PC-9 (cell line): ENCODE results near the gene IRF4. TPM values are rescaled to one million over a fixed set of nuclear protein-coding genes. Genes with fewer than 3 reads are reported as not detected.
A peak's percentile ranks its signal among the peaks of the same experiment; 100 is the strongest.

Experiments
- BruUV-seq: library from RNA; stranded (reverse); fragments of 400-500 nt; replicated peaks from 2 replicates; lab custom pipeline; 2021; lab: Mats Ljungman, UMichigan
- CTCF ChIA-PET: fragments of 300-600 bp; sonication (Branson Sonifier 250); formaldehyde crosslinking; loops from one replicate; lab custom pipeline; 2022; ENCODE audit warnings: antibody characterized with exemption; lab: Charles Lee
- POLR2A ChIA-PET: fragments of 300-600 bp; sonication (Branson Sonifier 250); formaldehyde crosslinking; loops from one replicate; lab custom pipeline; 2022; ENCODE audit warnings: antibody characterized with exemption; ENCODE audit not compliant: unreplicated experiment; lab: Charles Lee
- DNase-seq, 2 experiments: peaks; one replicate each; pipeline versions ENCODE4 v3.0.0 to v3.0.0-alpha.2; 2015 to 2022; ENCODE audit warnings: mixed read lengths in 1 of 2
- H2AFZ ChIP-seq: fragments of 200-600 bp; sonication (generic); 2 replicates; pipeline ENCODE4 v1.8.1; 2017; ENCODE audit warnings: antibody characterized with exemption
- H3F3A ChIP-seq: fragments of 200-600 bp; sonication (generic); 2 replicates; pipeline ENCODE4 v1.8.1; 2017; ENCODE audit warnings: antibody characterized with exemption, mild to moderate bottlenecking, low read depth; ENCODE audit not compliant: insufficient read depth
- H3K27ac ChIP-seq: fragments of 200-600 bp; sonication (generic); 2 replicates; pipeline ENCODE4 v1.6.1; 2016; ENCODE audit warnings: mixed run types
- H3K27me3 ChIP-seq: fragments of 200-600 bp; sonication (generic); 2 replicates; pipeline ENCODE4 v1.6.1; 2016; ENCODE audit warnings: low read depth, mixed run types; ENCODE audit not compliant: insufficient read depth
- H3K36me3 ChIP-seq: fragments of 200-600 bp; sonication (generic); 2 replicates; pipeline ENCODE4 v1.6.1; 2016; ENCODE audit warnings: low read depth, mixed run types
- H3K4me1 ChIP-seq: fragments of 200-600 bp; sonication (generic); replicated peaks from 2 replicates; pipeline ENCODE4 v1.6.1; 2016; ENCODE audit warnings: mixed run types; ENCODE audit not compliant: insufficient read depth
- H3K4me2 ChIP-seq: fragments of 200-600 bp; sonication (generic); 2 replicates; pipeline ENCODE4 v1.6.1; 2017; ENCODE audit warnings: mixed run types
- H3K4me3 ChIP-seq: fragments of 200-600 bp; sonication (generic); 2 replicates; pipeline ENCODE4 v1.6.1; 2016; ENCODE audit warnings: mixed run types
- H3K79me2 ChIP-seq: fragments of 200-600 bp; sonication (generic); 2 replicates; pipeline ENCODE4 v1.6.1; 2017; ENCODE audit warnings: low read depth, mixed run types
- H3K9me2 ChIP-seq: fragments of 200-600 bp; sonication (generic); 2 replicates; pipeline ENCODE4 v1.8.1; 2017; ENCODE audit warnings: mild to moderate bottlenecking; ENCODE audit not compliant: insufficient read depth
- H3K9me3 ChIP-seq: fragments of 200-600 bp; sonication (generic); 2 replicates; pipeline ENCODE4 v1.8.1; 2016; ENCODE audit warnings: low read depth; ENCODE audit not compliant: insufficient read depth
- H4K20me1 ChIP-seq: fragments of 200-600 bp; sonication (generic); 2 replicates; pipeline ENCODE4 v1.8.1; 2017; ENCODE audit not compliant: insufficient read depth
- EZH2 ChIP-seq: fragments of 200-600 bp; sonication (generic); IDR thresholded peaks from 2 replicates; pipeline ENCODE4 v1.8.0; 2017; ENCODE audit warnings: antibody characterized with exemption, low read depth
- intact Hi-C: fragments of 100-400 bp; cut with micrococcal nuclease; formaldehyde crosslinking; loops from one replicate; pipeline ENCODE4 v1.10.0; 2022; ENCODE audit not compliant: unreplicated experiment
- total RNA-seq: library from RNA; stranded (reverse); gene quantifications from 2 replicates; pipeline ENCODE4 v1.2.3, GENCODE V29; 2021
- TF ChIP-seq, protein P1 (sequence below): fragments of 200-600 bp; sonication (generic); conservative IDR thresholded peaks from 2 replicates; pipeline ENCODE4 v1.6.1; 2017; ENCODE audit warnings: mixed run types, antibody characterized with exemption, mild to moderate bottlenecking, moderate library complexity

Gene IRF4
- total RNA-seq, 1 experiment from 2014 or later = not detected

DNA sequence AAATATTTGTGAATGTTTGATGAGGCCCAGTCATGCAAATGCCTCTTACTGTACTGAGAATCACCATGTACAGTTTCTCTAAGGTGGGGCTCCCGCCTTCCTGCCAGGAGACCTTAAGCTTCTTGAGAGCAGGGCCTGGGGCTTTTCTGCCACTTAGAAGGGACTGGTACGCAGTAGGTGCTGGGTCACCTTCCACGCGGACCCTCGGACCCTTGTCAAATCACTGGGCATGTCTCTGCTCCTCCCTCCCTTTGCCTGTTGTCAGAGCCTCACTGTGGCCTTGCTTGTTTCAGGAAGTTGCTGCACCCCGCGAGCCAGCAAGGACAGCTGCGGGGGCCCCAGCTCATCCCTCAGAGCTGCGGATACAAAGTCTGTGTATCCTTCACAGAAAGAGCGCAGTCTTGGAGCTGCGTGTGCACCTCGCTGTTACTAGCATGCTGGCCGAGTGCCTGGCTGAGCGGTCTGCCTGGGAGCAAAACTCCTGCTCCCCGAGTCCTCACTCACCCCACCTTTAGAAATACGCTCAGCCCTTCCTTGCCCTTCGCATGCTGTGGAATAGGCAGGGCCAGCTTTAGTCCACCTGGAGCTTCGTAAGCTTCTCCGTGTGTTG, 30.7 kb upstream of the IRF4 start:
- TF ChIP-seq EZH2 = no peak
- TF ChIP-seq, protein P1, sequence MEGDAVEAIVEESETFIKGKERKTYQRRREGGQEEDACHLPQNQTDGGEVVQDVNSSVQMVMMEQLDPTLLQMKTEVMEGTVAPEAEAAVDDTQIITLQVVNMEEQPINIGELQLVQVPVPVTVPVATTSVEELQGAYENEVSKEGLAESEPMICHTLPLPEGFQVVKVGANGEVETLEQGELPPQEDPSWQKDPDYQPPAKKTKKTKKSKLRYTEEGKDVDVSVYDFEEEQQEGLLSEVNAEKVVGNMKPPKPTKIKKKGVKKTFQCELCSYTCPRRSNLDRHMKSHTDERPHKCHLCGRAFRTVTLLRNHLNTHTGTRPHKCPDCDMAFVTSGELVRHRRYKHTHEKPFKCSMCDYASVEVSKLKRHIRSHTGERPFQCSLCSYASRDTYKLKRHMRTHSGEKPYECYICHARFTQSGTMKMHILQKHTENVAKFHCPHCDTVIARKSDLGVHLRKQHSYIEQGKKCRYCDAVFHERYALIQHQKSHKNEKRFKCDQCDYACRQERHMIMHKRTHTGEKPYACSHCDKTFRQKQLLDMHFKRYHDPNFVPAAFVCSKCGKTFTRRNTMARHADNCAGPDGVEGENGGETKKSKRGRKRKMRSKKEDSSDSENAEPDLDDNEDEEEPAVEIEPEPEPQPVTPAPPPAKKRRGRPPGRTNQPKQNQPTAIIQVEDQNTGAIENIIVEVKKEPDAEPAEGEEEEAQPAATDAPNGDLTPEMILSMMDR = no peak
- no peaks in the 10 kb centered on the region for H3F3A ChIP-seq
- no peak for DNase-seq
- ChIA-PET CTCF (no interaction called here), POLR2A (interaction anchor here (0.5 kb wide), 1 partner anchor 13 kb away, joined by 3 read pairs; no protein-coding TSS in a partner anchor)
- no peaks in the 10 kb centered on the region for H4K20me1 ChIP-seq
- H3K4me2 ChIP-seq = no peak overlapping the region
- no TSS peak for BruUV-seq
- no peaks in the 10 kb centered on the region for H3K79me2 ChIP-seq
- H3K9me3 ChIP-seq = peaks cover 6% of the 10 kb centered on the region; the same call in 1 of the 2 replicates
- H3K27ac ChIP-seq = no peak overlapping the region
- no peak overlapping the region for H3K4me3 ChIP-seq
- intact Hi-C loops = no loop called here
- H3K36me3 ChIP-seq = no peaks in the 10 kb centered on the region
- H3K9me2 ChIP-seq = no peaks in the 10 kb centered on the region
- peaks cover 98% of the 10 kb centered on the region for H3K27me3 ChIP-seq
- no peaks in the 10 kb centered on the region for H3K4me1 ChIP-seq
- no peak overlapping the region for H2AFZ ChIP-seq

DNA sequence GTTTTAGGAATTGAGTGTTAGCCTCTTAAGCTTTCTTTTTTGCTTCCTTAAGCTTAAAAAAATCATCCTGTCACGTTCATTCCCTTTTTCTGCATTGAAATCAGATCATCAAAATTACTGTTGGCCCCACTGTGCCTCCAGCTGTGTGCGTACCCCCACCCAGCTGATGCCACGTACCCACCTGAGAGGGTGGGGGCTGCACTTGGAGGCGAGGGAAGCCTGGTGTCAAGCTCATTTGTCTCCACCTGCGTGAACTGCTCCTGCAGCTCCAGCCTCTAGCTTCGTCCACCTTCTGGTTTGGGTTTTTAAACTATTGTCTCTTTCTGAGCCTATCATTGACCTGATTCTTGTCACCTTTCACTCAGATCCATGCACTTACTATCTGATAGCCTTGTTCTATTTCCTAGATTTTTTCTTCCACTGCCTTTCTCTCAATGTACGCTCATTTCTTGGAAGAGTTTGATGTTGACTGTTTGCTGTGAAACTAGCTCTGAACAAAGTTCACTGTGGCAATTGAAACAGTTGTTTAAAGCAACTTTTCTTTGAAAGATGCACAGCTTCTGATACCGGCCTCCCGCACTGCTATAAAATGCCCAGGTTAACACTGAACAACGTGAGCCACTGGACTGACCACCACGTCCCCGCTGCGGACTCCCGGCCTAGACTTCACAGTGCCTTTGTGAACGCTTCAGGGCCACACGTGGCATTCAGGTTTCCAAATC, 30.0 kb upstream of the IRF4 start:
- no peak overlapping the region for H3K4me3 ChIP-seq
- no peaks in the 10 kb centered on the region for H3K4me1 ChIP-seq
- peaks cover 6% of the 10 kb centered on the region; the same call in 1 of the 2 replicates for H3K9me3 ChIP-seq
- peaks cover 98% of the 10 kb centered on the region for H3K27me3 ChIP-seq
- intact Hi-C loops = no loop called here
- DNase-seq = no peak
- no peaks in the 10 kb centered on the region for H4K20me1 ChIP-seq
- H3K27ac ChIP-seq = no peak overlapping the region
- POLR2A ChIA-PET = interaction anchor here (0.6 kb wide), 1 partner anchor 311 kb away, joined by 4 read pairs; no protein-coding TSS in a partner anchor
- H2AFZ ChIP-seq = no peak overlapping the region
- TF ChIP-seq, protein P1 = no peak
- no peak for TF ChIP-seq EZH2
- no peaks in the 10 kb centered on the region for H3K36me3 ChIP-seq
- H3K79me2 ChIP-seq = no peaks in the 10 kb centered on the region
- no peaks in the 10 kb centered on the region for H3F3A ChIP-seq
- BruUV-seq = no TSS peak
- H3K9me2 ChIP-seq = no peaks in the 10 kb centered on the region
- CTCF ChIA-PET = no interaction called here
- H3K4me2 ChIP-seq = no peak overlapping the region

DNA sequence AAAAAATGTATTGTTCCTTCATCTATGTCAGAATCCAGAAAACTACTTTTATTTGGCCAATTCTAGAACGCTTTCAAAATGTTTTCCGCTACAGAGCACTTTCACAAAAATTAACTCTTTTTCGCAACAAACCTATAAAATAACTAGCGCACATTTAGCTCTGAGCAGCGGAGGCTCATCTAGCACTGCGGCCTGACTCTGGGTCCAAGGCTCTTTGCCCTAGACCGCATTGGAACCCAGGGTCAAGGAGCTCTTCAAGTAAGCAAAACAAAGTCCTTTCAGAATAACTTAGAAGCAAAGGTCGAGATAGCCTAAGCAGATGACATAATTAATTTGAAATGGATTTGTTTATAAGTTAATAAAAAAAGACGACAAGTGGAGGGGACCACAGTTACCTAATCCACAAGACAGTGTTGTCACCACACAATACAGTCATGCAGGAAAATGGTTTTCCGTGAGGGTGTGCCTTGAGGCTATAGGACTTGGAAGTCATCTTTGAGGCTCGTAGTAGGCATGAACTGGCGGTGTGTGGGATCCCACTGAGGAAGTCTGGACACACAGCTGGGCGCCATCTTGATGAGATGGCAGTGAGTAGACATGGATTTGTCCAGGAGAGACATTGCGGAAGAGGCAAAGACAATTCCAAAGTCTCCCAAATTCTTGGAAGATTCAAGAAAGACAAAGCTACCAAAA, 29.2 kb upstream of the IRF4 start:
- 0 out of 2 replicates have a peak, but pooled peaks have one; percentile 21 for TF ChIP-seq EZH2
- TF ChIP-seq, protein P1 = no peak
- intact Hi-C loops = no loop called here
- no peak overlapping the region for H2AFZ ChIP-seq
- H4K20me1 ChIP-seq = no peaks in the 10 kb centered on the region
- H3K9me3 ChIP-seq = peaks cover 6% of the 10 kb centered on the region; the same call in 1 of the 2 replicates
- H3K9me2 ChIP-seq = no peaks in the 10 kb centered on the region
- H3F3A ChIP-seq = no peaks in the 10 kb centered on the region
- ChIA-PET POLR2A (no interaction called here), CTCF (no interaction called here)
- no peaks in the 10 kb centered on the region for H3K36me3 ChIP-seq
- no peaks in the 10 kb centered on the region for H3K4me1 ChIP-seq
- H3K27me3 ChIP-seq = peaks cover 98% of the 10 kb centered on the region
- no peak overlapping the region for H3K4me3 ChIP-seq
- BruUV-seq = no TSS peak
- DNase-seq = no peak
- H3K27ac ChIP-seq = no peak overlapping the region
- no peaks in the 10 kb centered on the region for H3K79me2 ChIP-seq
- no peak overlapping the region for H3K4me2 ChIP-seq
